Epithelial cell of esophagus (primary cell): Measurements from ENCODE around the gene PSTPIP1.

ENCODE experiments used
- DNase-seq: peaks from one replicate; pipeline ENCODE4 v3.0.0; 2010; ENCODE audit warnings: low read depth
- H3K4me3 ChIP-seq: 2 replicates; pipeline ENCODE4 v1.5.1; 2011; ENCODE audit warnings: mild to moderate bottlenecking, low read length, control low read depth
- CTCF ChIP-seq: IDR thresholded peaks from 2 replicates; pipeline ENCODE4 v1.5.1; 2011; ENCODE audit warnings: low read depth, mild to moderate bottlenecking, low read length, control low read depth, inconsistent platforms; ENCODE audit not compliant: insufficient read depth; ENCODE audit errors: missing control alignments

The PSTPIP1 gene

GRCh38 chr15:77019521-77020331 is 24.8 kb downstream of the PSTPIP1 start:
- no peak for TF ChIP-seq CTCF
- no peak overlapping the region for H3K4me3 ChIP-seq
- no peak for DNase-seq

GRCh38 chr15:77020348-77021087 is 25.6 kb downstream of the PSTPIP1 start:
- no peak for TF ChIP-seq CTCF
- no peak for DNase-seq
- no peak overlapping the region for H3K4me3 ChIP-seq

- TF ChIP-seq CTCF: no peak
- no peak overlapping the region for H3K4me3 ChIP-seq
- no peak for DNase-seq
These were observed 26.2 kb downstream of the PSTPIP1 start for GRCh38 chr15:77021088-77021481.

GRCh38 chr15:77021803-77022381 is 27.0 kb downstream of the PSTPIP1 start:
- no peak for TF ChIP-seq CTCF
- no peak for DNase-seq
- no peak overlapping the region for H3K4me3 ChIP-seq

- no peak for DNase-seq
- no peak overlapping the region for H3K4me3 ChIP-seq
- TF ChIP-seq CTCF: no peak
These were observed 28.0 kb downstream of the PSTPIP1 start for GRCh38 chr15:77022646-77023575.

- no peak for TF ChIP-seq CTCF
These were observed 28.8 kb downstream of the PSTPIP1 start for GRCh38 chr15:77023576-77024272.

More at GRCh38 chr15:77023576-77024272, 28.8 kb downstream of the PSTPIP1 start:
- H3K4me3 ChIP-seq: no peak overlapping the region
- DNase-seq: no peak
